ENCODE data around the gene GLS.

GLS gene

GRCh38 chr2:190979906-190980629, 99.4 kb downstream of the GLS start:
- no peak overlapping the region for H3K27ac ChIP-seq

GRCh38 chr2:190980630-190981209, 100.1 kb downstream of the GLS start:
- no peak for TF ChIP-seq ZFX (IDR thresholded peaks at IDR 0.05; ENCODE audit: borderline replicate concordance)
- no peak overlapping the region for H3K27ac ChIP-seq

More at GRCh38 chr2:190979906-190980629, 99.4 kb downstream of the GLS start:
- TF ChIP-seq ZFX (IDR thresholded peaks at IDR 0.05; ENCODE audit: borderline replicate concordance) (no peak), CTCF (IDR thresholded peaks at IDR 0.05) (no peak)

DNA sequence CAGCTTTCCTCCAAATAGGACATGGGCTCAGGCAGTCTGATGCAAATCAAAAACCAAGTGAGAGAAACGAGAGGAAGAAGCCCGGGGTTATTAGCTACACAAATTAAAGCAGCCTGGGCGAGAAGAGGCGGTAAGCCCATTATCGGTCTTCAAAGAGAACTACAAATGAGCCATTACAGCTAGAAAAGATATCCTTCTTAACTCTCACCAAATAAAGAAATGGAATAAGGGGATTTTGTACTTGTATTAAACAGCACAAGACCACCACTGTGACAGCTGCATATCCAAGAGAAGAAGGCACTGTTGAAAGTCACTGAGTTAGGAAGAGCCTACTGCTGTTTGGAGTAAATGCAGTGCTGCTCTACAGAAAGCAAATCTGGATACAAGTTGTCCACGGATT, 100.7 kb downstream of the GLS start:
- TF ChIP-seq ZFX (IDR thresholded peaks at IDR 0.05; ENCODE audit: borderline replicate concordance): no peak
- TF ChIP-seq CTCF (IDR thresholded peaks at IDR 0.05): no peak
- no peak overlapping the region for H3K27ac ChIP-seq

DNA sequence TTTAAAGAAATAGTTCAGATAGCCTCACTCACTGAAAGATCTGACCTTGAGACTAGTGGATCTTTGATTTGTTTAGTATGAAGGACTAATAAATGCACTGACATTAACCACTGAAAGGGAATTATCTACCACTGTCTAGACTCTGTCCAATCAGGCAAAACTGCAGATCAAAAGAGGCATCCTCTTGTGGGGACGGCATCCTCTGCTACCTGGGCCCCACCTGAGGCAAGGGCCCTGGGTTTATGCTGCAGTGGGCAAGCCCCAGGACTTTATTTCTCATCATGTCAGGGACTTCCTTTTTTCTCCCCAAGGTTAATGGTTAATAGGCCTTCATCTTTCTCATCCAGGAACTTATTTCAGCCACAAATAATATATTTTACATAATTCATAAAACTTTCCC, 101.1 kb downstream of the GLS start:
- TF ChIP-seq ZFX (IDR thresholded peaks at IDR 0.05; ENCODE audit: borderline replicate concordance) (no peak), CTCF (IDR thresholded peaks at IDR 0.05) (no peak)
- no peak overlapping the region for H3K27ac ChIP-seq

- no peak for TF ChIP-seq CTCF (IDR thresholded peaks at IDR 0.05)
- no peak for TF ChIP-seq ZFX (IDR thresholded peaks at IDR 0.05; ENCODE audit: borderline replicate concordance)
- H3K27ac ChIP-seq: no peak overlapping the region
Measured at GRCh38 chr2:190982262-190983034, 101.8 kb downstream of the GLS start.

DNA sequence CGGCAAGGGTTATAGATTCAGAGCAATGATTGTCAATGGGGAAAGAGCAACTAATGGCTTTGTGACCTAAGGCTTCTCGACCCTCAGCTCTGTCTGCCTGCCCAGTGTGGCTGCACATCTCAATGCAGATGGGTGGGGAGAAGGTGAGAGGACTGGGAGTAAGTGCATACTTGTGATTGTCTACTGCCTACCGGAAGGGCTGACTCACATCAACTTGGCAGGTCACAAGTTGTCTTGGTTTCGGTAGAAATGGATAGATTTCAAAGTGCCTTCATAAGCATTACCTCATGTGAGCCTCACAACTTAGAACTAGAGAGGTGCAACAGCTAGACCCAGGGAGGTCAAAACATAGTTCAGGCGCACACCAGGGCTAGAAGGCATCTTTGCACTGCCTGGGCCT, 104.0 kb downstream of the GLS start:
- H3K27ac ChIP-seq: no peak overlapping the region
- TF ChIP-seq ZFX (IDR thresholded peaks at IDR 0.05; ENCODE audit: borderline replicate concordance): no peak
- TF ChIP-seq CTCF (IDR thresholded peaks at IDR 0.05): no peak

GRCh38 chr2:190986221-190986953, 105.8 kb downstream of the GLS start:
- H3K27ac ChIP-seq: no peak overlapping the region

More at GRCh38 chr2:190986221-190986953, 105.8 kb downstream of the GLS start:
- TF ChIP-seq ZFX (IDR thresholded peaks at IDR 0.05; ENCODE audit: borderline replicate concordance) (no peak), CTCF (IDR thresholded peaks at IDR 0.05) (no peak)

Data from 22Rv1 (cell line).